Measurements from ENCODE around the gene GNG2.

- TF ChIP-seq CTCF (IDR thresholded peaks at IDR 0.05) (no peak), POLR2AphosphoS5 (IDR thresholded peaks at IDR 0.05) (no peak)
Measured at GRCh38 chr14:51868405-51868804, 8.0 kb downstream of the GNG2 start.
